ENCODE measurements around the gene ANKFN1.

Gene ANKFN1

DNA sequence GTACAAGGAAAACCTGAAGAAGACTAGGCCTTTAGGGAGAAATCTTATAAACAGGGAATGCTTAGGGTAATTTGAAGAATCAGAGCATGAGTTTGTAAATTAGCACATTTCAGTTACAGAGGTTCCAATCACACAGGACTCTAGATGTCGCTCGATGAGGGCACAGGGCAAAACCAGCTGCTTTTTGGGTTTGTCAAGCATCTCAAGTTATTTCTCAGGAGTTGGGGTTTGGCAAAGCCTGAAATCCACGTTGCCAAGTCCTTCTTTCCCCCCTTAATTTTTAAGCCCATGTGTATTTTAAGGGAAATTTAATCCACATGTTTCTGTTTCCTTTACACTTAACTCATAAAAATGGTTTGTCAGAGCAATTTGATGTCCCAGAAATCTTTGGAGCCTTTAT lies 146.9 kb downstream of the ANKFN1 start:
- intact Hi-C loops (cut with DNase I; ENCODE audit: low total_unique reads), result no loop called here
- TF ChIP-seq, protein P1, sequence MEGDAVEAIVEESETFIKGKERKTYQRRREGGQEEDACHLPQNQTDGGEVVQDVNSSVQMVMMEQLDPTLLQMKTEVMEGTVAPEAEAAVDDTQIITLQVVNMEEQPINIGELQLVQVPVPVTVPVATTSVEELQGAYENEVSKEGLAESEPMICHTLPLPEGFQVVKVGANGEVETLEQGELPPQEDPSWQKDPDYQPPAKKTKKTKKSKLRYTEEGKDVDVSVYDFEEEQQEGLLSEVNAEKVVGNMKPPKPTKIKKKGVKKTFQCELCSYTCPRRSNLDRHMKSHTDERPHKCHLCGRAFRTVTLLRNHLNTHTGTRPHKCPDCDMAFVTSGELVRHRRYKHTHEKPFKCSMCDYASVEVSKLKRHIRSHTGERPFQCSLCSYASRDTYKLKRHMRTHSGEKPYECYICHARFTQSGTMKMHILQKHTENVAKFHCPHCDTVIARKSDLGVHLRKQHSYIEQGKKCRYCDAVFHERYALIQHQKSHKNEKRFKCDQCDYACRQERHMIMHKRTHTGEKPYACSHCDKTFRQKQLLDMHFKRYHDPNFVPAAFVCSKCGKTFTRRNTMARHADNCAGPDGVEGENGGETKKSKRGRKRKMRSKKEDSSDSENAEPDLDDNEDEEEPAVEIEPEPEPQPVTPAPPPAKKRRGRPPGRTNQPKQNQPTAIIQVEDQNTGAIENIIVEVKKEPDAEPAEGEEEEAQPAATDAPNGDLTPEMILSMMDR (IDR thresholded peaks at IDR 0.05), result no peak
- DNase-seq, result no peak

DNA sequence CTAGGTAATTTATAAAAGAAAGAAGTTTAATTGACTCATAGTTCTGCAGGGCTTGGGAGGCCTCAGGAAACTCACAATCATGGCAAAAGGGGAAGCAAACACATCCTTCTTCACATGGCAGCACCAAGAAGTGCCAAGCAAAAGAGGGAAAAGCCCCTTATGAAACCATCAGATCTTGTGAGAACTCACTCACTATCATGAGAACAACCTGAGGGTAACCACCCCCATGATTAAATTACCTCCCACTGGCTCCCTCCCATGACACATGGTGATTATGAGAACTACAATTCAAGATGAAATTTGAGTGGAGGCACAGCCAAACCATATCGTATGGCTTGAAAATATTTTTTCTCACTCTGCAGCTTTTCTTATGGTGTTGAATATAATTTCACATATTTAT lies 151.7 kb downstream of the ANKFN1 start:
- Histone ChIP-seq H3K36me3 (no peaks in the 10 kb centered on the region), H3K27ac (no peak overlapping the region), H3K4me1 (no peaks in the 10 kb centered on the region), H3K9me3 (no peaks in the 10 kb centered on the region), H3K27me3 (no peaks in the 10 kb centered on the region), H3K4me3 (no peak overlapping the region)
- TF ChIP-seq, protein P1 (IDR thresholded peaks at IDR 0.05), result no peak
- no peak for DNase-seq
- intact Hi-C loops (cut with DNase I; ENCODE audit: low total_unique reads), result no loop called here

More for the DNA sequence above, 146.9 kb downstream of the ANKFN1 start:
- Histone ChIP-seq H3K27ac (no peak overlapping the region), H3K27me3 (no peaks in the 10 kb centered on the region), H3K9me3 (no peaks in the 10 kb centered on the region), H3K4me3 (no peak overlapping the region), H3K36me3 (no peaks in the 10 kb centered on the region), H3K4me1 (peaks cover 0 to 4% (median 0%) of the 10 kb centered on the region in 4 donors)

DNA sequence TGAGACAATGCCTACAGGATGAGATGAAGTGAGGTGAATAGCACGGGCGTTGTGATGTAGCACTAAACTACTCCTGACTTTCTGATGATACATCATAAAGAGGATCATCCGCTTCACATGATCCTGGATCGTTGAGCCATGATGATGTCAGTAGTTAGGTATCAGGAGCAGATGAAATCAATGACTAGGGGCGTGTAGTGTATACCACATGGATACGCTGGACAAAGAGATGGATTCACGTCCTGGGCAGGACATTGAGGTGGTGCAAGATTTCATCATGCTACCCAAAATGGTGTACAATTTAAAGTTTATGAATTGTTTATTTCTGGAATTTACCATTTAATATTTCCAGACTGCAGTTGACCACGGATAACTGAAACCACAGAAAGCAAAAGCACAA lies 156.6 kb downstream of the ANKFN1 start:
- intact Hi-C loops (cut with DNase I; ENCODE audit: low total_unique reads), result no loop called here
- DNase-seq, result no peak
- H3K9me3 ChIP-seq, result no peaks in the 10 kb centered on the region
- no peaks in the 10 kb centered on the region for H3K4me1 ChIP-seq
- no peaks in the 10 kb centered on the region for H3K36me3 ChIP-seq
- H3K27ac ChIP-seq, result no peak overlapping the region
- no peaks in the 10 kb centered on the region for H3K27me3 ChIP-seq
- TF ChIP-seq, protein P1 (IDR thresholded peaks at IDR 0.05), result no peak
- H3K4me3 ChIP-seq, result no peak overlapping the region

DNA sequence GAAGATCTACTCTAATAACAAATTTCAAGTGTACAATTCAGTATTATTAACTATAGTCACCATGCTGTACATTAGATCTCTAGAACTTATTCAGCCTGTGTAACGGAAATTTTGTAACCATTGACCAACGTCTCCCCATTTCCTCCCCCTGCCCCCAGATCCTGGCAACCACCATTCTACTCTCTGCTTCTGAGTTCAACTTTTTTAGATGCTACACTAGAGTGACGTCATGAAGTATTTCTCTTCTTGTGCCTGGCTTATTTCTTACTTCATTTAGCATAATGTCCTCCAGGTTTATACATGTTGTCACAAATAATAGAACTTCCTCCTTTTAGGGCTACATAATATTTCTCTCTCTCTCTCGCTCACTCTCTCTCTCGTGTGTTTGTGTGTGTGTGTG lies 157.5 kb downstream of the ANKFN1 start:
- no peaks in the 10 kb centered on the region for H3K4me1 ChIP-seq
- no peaks in the 10 kb centered on the region for H3K27me3 ChIP-seq
- no peaks in the 10 kb centered on the region for H3K36me3 ChIP-seq
- no peaks in the 10 kb centered on the region for H3K9me3 ChIP-seq
- H3K27ac ChIP-seq, result no peak overlapping the region
- H3K4me3 ChIP-seq, result no peak overlapping the region
- TF ChIP-seq, protein P1 (IDR thresholded peaks at IDR 0.05), result no peak
- intact Hi-C loops (cut with DNase I; ENCODE audit: low total_unique reads), result no loop called here
- no peak for DNase-seq

DNA sequence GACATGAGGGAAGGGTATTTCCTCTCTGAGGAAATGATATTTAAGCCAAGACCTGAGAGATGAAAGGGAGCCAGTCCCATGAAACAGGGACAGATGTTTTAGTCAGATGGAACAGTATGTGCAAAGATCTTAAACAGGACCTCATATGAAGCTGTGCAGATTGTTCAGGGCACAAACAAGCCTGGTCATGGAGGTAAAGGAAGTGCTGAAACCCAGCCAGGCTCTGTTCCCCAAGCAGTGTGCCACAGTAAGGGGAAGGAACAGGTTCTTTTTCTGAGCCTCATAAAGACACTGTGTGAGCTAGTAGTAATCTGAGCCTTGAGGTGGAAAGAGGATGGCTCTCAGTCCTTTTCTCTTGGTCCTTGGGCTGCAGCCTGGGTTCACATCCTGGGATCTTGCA lies 159.9 kb downstream of the ANKFN1 start:
- intact Hi-C loops (cut with DNase I; ENCODE audit: low total_unique reads), result loop anchor here (2.0 kb wide), 1 partner anchor 46 kb away; no protein-coding TSS in a partner anchor
- DNase-seq, result no peak
- H3K4me1 ChIP-seq, result no peaks in the 10 kb centered on the region
- TF ChIP-seq, protein P1 (IDR thresholded peaks at IDR 0.05), result no peak
- H3K27me3 ChIP-seq, result no peaks in the 10 kb centered on the region
- H3K9me3 ChIP-seq, result no peaks in the 10 kb centered on the region
- H3K36me3 ChIP-seq, result no peaks in the 10 kb centered on the region
- H3K4me3 ChIP-seq, result no peak overlapping the region
- no peak overlapping the region for H3K27ac ChIP-seq

DNA sequence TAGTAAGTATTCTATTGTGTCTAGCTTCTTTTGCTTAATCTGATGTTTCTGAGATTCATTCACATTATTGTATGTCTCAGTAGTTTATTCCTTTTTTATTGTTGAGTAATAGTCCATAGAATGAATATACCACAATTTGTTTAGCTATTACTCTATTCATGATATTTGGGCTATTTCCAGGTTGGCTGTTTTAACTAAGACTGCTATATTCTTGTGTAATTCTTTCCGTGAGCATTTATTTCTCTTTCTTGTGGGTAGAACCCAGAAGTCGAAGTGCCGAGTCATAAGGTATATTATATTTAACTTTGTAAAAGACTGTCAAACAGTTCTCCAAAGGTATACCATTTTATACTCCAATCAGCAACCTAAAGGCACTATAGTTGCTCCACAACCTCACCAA lies 160.8 kb downstream of the ANKFN1 start:
- Histone ChIP-seq H3K36me3 (no peaks in the 10 kb centered on the region), H3K27ac (no peak overlapping the region), H3K9me3 (no peaks in the 10 kb centered on the region), H3K4me1 (no peaks in the 10 kb centered on the region), H3K4me3 (no peak overlapping the region), H3K27me3 (no peaks in the 10 kb centered on the region)
- TF ChIP-seq, protein P1 (IDR thresholded peaks at IDR 0.05), result no peak
- DNase-seq, result no peak
- intact Hi-C loops (cut with DNase I; ENCODE audit: low total_unique reads), result no loop called here

Measured in tibial artery (tissue), 4 donors.